CD4-positive, alpha-beta T cell treated with Interleukin-6 at 100 ng/mL for 8 hours (primary cell): ENCODE results near the gene TNFSF13B.
"Not testable (repeated sequence)": the region's sequence is repeated elsewhere in the genome, so short reads cannot be mapped to it uniquely, and the experiment has no call there.

ENCODE experiments used
- DNase-seq: peaks from one replicate; pipeline ENCODE4 v3.0.0-alpha.2; 2020; ENCODE audit warnings: mixed read lengths, low spot score

Gene TNFSF13B, protein sequence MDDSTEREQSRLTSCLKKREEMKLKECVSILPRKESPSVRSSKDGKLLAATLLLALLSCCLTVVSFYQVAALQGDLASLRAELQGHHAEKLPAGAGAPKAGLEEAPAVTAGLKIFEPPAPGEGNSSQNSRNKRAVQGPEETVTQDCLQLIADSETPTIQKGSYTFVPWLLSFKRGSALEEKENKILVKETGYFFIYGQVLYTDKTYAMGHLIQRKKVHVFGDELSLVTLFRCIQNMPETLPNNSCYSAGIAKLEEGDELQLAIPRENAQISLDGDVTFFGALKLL

DNA sequence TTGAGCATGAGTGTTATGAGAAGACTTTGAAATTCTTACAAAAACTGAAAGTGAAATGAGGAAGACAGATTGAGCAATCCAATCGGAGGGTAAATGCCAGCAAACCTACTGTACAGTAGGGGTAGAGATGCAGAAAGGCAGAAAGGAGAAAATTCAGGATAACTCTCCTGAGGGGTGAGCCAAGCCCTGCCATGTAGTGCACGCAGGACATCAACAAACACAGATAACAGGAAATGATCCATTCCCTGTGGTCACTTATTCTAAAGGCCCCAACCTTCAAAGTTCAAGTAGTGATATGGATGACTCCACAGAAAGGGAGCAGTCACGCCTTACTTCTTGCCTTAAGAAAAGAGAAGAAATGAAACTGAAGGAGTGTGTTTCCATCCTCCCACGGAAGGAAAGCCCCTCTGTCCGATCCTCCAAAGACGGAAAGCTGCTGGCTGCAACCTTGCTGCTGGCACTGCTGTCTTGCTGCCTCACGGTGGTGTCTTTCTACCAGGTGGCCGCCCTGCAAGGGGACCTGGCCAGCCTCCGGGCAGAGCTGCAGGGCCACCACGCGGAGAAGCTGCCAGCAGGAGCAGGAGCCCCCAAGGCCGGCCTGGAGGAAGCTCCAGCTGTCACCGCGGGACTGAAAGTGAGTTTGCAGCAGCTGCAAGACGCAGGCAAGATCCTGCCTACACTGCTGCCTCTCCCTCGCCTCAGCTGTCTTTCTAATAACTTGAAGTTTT lies at the start of gene TNFSF13B:
TSS of gene TNFSF13B (plus strand) at position 118 of the 728 bp plus-strand sequence. CDS start at position 296, 178 bp downstream.
- DNase-seq, result peak; percentile 24

DNA sequence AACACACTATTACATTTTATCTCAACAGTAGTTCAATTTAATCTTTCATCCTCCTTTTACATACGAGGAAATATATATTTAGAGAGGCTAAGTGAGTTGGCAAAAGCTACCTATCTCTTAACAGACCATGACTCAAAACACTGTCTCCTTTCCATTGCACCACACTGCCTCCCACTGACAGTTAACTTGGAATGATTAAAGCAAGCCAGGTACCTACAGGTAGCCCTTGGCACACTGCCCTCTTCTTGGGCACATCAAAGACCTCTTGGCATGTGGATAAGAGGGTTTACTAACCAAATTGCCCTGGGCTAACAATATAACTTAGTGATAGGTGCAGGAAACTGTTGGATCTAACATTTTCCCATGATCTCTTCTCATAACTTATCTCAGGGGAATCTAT lies 49.5 kb upstream of the TNFSF13B start:
- no peak for DNase-seq

DNA sequence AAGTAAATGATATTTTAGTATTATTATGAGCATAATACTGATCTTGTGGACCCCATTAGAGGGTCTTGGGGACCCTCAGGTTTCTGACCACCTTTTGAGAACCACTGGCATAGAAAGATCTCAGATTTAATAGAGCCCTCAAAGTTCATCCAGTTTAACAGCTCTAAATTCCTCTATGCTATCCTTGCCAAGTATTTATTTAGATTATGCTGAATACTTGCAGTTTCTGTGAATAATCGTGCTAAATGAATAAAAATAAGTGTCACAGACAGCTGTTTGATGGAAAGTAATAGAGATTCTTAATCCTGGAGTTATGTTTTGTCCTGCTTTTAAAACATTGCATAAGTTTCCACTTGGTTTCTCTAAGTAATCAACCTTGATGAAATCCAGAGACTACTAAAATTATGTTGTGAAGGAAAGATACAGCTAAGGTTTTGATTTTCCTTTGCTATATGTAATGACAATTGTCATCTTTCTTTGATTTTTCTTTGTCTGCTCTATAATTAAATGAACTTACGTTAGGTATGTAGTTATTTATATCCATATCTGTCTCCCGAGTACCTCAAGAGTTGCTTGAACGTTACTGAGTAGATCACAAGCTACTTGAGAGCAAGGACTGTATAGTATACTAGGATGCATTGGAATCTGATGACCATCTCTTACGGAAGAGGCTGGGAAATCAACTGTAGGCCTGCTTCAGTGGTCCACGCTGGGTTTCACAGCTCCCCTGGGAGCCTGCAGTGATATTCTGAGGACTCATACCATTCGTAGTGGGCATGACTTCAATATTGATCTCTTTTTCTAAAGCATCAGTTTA lies 45.6 kb upstream of the TNFSF13B start:
- no peak for DNase-seq

DNA sequence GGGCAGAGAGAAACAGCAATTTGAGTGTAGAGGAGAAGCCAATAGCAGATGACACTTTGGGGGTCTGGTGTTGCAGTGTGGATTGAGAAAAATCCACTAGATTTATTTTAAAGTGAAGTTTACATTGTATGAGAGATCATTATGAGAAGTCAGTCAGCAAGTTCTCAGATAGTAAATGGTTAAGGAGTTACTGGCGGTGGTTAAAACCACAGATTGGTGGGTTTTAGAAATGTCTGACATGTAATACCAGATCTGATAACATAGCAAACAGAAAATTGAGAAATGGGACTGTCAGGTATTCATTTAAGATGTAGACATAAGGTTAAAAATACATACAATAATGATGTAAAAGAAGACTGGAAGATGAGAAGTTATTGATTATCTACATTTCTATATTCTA lies 44.1 kb upstream of the TNFSF13B start:
- DNase-seq, result no peak

DNA sequence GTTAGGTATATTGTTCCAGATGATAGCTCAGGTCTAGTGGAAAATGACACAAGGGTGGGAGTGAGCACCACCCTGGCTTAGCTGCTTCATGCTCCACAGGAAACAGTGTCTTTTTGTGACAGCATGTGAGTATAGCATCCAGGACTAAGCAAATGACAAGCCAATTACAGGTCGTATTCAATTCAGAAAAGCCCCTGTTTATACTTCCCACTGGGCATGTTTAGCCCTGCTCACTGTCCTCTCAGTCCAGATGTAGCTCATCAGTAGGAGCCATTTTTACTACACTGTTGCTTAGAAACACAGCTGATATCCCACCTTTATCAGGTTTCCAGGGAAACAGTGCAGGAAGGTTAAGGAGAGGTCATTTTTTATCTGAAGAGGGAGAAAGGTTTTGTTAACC lies 43.3 kb upstream of the TNFSF13B start:
- DNase-seq, result no peak

DNA sequence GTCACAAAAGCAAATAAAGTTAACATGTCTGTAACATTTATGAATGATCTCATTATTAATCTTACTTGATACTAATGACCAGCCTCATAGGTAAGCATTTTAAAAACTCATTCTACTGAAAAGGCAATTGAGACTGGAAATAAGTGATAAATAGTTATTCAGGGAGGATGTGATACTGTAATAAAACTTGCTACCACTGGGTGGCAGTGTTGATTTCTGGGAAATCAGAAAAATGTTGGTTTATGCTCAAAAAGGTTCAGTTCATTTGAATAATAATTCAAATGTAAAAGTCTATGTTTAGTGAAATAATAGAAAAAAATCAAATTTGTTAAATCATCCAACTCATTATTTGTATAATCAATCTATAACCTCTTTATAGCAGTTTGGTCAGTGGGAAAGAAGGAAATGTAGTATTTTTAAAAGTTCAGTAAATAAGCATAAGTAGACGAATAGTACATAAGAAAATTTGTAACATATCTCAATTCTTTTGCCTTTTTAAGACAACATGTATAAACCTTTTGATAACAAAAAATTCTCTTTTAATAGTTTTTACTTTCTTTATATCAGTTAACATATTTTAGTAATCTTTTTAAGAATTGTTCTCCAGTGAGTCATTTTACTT lies 41.8 kb upstream of the TNFSF13B start:
- peak; percentile 51 for DNase-seq

DNA sequence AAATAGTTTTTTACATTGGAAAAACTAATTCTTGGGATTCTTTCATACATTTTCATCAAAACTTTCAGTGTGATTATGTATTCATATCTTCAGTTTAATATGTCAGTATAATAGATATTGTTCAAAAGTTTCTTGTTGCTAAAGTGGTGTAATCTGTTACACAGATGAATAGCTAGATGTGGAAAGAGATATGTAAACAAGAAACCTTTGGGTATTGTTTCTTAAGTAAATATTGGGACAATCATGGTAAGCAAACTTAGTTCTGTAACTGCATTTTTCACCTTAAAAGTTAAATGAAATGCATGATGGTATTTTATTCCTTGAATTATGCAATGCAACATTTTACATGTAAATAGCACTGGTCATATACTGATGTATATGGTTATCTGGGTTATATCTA lies 39.1 kb upstream of the TNFSF13B start:
- no peak for DNase-seq

DNA sequence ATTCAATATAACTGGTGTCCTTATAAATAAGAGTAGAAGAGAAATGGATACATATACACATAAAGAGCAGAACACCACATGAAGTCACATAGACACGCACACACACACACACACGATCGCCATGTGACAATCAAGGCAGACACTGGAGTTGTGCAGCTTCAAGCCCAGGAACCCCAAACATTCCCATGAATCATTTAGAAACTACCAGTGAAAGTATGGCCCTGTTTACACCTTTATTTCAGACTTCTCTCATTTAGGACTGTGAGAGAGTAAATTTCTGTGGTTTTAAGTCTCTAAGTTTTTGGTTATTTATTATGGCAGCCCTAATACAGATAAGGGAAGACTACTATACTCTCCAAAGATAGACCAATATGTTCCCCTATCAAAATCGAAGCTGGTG lies 20.4 kb upstream of the TNFSF13B start:
- no peak for DNase-seq

DNA sequence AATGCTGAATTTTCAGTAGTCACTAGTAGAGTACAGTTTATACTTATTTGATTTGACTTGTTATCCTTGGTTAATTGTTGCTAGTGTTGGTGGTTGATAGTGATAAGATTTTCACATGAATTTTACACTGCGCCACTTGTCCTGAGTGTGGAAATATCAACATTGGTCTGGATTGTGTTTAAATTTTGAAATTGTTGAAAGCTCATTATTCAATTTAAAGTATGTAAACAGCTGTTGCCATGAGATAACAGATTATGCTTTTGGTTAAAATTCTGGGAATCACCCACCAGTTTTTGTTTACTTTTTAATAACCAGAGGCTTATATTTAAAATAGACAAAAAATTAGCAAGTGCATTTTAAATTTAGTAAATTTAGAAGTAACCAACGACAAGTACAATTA lies 12.3 kb upstream of the TNFSF13B start:
- no peak for DNase-seq

DNA sequence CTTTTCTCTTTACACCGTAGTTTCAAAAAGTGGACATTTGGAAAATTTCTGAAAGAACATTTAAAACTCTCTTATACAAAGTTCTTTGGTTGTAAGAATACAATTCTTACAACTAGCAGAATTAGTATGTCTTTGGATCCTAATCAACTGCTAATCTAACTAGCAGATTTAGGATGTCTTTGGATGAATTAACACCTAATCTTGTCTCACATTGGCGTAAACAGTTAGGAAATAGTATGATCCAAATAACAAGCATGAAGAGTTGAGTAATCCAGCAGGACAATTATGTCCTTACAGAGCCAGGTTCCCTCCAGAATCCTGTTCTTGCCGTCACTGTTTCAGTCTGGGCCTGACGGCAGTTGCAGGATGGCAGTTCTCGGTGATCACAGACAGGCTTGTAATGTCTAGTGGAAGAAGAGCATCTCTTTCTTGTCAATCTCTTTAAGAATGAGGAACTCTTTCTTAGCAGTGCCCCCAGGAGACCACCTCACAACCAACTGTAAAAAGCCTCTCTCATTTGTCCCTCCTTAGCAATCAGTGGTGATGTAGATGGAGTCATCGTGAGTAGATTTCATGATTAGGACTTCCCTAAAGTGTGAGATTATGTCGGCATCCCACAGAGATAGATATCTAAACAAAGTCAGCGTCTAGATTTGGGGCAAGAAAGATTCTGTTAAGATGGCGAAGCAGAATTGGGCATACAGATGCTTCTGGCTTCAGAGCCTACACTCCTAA lies 5.7 kb upstream of the TNFSF13B start:
- no peak for DNase-seq

DNA sequence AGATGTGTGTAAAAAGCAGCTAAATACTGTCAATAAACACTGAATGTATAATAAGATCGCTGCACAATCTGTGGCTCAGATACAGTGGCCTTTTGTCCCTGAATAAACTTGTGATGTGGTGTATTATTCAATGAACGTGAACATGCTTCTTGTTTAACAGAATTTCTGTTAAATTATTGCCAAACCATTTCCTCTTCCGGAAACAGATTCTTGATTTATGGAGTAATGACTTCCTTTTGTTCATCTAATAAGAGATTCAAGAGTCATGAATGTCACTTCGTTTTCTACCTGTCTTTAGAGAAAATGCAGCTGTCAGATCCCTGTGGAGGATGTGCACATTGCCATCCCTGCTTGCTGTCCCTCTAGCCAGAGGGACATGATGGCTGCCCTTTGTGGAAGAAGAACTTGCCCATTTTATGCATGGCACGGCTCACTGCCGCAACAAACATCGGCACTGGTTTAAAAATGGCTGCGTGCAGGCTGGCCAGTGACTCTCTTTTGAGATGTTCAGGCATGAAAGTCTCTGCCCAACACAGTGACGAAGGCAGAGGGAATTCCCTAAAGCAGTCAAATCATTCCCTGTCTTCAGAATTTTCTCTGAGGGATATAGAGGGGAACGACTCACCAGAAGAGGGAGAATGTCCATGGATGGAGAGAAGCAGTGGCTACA lies 3.1 kb upstream of the TNFSF13B start:
- DNase-seq, result no peak

DNA sequence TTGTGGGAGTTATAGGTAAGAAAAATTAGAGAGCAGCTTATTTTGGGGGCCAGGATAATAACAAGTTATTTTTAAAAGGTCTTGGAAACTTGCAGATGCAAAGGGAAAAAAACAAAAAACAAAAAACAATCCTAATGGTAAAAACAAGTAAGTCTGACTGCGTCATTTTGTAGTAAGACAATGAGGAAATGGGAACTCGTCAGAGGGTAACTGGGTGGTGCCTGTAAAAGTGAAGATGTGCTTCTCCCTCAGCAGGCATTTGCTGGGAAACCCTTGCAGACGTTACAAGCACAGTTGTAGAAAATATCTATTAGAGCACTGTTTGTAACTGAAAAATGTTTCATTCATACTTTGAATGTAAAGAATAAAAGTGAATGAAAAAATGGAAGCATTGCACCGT lies 2.2 kb upstream of the TNFSF13B start:
- no peak for DNase-seq

DNA sequence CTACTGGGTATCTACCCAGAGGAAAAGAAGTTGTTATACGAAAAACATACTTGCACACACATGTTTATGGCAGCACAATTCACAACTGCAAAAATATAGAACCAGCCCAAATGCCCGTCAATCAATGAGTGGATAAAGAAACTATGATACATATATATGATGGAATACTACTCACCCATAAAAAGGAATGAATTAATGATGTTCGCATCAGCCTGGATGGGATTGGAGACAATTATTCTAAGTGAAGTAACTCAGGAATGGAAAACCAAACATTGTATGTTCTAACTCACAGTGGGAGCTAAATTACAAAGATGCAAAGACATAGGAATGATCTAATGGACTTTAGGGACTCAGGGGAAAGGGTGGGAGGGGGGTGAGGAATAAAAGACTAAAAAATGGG lies 1.7 kb upstream of the TNFSF13B start:
- DNase-seq, result not testable (repeated sequence)

DNA sequence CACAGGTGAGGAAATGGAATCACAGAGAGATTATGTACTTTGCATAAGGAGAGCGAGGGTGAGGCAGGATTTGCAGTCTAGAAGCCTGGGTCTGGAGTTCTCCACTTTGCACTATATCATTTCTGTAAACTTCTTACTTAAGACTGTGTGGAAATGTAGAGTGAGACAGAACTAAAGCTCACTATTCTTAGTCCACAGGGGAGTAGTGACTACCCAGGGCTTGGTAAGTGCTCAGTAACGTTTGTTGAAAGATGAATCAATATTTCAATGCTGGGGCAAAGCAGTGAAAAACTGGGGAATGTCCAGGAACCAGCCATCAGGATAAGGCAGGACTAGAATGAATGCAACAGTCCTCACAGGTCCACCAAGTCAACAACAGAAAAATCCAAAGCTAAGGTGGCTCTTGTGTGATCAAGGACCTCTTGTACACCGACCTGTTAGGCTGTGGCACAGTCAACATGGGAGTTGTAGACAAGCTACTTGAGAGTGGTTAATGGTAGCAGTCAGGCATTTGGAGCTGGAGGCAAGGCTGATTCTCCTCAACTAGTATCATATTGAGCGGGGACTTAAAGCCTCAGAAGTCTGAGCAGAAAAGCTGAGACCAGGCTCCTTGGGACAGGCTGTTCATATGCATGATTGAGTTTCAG lies 929 bp upstream of the TNFSF13B start:
- no peak for DNase-seq

DNA sequence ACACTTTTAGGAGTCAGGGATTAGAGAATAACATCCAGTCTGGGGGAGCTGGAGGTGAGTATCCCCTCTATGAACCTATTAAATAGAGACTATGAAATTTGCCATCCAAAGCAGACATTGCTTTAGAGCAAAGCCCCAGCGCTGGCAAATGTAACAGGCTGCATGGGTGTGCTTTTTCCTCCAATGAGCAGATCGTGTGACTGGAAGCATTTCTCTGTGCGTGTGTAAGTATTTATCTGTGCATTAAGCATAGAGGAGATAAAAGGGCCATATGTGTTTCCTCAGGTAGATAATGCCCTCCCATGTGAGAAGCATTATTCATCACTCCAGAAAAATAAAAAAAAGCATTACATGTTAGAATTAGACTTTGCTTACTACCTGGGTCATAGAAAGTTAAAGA lies 924 bp downstream of the TNFSF13B start:
- DNase-seq, result no peak

DNA sequence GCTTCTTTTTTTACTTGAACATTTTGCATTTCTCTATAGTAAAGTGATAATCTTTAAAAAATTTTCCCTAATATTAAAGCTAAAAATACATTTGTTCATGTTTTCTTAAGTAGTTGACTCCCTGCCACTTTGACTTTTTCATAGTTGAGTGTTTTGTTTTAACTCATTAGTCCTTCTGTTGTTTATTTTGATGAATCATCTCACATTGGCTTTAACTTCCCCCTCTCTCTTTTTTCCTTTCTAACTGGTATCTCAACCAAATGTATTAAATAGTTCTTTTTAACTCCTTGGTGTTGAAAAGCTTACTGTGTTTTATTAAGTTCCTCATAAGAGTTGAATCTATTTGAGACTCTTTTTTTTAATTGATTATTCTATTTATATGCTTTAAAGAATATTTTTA lies 2.8 kb downstream of the TNFSF13B start:
- DNase-seq, result no peak

DNA sequence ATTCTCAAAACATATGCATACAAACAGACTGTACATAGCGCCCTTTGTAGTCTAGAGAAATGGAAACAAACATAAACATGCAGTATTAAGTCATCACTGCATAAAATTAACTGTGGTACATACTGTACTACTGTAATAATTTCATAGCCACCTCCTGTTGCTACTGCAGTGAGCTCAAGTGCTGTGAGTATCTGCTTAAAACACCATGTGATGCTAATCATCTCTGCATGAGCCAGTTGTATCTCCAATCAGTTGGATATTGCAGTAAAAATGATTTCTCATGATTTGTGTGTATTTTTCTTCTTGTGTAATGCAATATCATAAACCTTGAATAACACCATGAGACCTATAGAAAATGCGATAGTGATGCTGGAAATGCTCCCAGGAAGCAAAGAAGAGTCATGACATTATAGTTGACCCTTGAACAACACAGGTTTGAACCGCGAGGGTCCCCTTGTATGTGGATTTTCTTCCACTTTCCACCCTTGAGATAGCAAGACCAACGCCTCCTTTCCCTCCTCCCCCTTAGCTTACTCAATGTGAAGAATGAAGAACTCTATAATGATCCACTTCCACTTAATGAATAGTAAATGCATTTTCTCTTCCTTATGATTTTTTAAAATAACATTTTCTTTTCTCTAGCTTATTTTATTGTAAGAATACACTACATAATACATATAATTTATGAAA lies 4.1 kb downstream of the TNFSF13B start:
- no peak for DNase-seq

DNA sequence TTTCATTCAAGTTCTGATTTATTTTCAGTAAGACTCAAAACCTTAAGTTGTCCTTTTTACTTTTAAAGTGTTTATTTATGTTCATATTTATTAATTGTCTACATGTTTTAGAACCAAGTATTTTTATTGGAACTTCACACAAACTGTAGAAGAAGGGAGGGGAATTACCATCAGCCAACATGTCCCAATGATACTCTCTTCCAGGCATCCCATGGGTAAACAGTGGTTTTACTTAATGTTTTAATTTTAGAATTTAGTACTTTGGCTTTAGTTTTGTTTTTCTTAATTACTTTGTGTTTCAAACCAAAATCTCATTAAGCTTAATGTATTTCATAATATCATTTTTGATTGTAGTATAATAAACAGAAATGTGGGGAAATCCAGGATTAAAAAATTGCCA lies 5.2 kb downstream of the TNFSF13B start:
- no peak for DNase-seq

DNA sequence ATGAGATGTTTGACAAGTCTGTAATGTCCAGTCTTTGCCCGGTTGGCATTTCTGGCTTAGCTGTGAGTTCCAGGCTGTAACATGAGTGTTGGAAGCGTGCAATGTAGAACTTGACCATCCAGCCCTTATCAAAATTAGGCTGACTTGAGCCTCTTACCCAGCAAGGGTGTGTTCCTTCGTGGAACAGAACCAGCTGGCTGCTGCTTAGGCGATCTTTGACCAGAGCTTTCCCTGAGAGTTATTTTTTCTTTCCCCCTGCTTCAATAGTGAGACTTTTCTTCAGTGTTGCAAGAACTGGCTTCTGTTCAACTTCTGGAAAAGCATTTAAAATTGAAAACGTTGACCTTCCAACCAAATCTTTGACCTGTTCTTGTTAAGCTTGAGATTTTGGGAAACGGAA lies 6.5 kb downstream of the TNFSF13B start:
- no peak for DNase-seq

DNA sequence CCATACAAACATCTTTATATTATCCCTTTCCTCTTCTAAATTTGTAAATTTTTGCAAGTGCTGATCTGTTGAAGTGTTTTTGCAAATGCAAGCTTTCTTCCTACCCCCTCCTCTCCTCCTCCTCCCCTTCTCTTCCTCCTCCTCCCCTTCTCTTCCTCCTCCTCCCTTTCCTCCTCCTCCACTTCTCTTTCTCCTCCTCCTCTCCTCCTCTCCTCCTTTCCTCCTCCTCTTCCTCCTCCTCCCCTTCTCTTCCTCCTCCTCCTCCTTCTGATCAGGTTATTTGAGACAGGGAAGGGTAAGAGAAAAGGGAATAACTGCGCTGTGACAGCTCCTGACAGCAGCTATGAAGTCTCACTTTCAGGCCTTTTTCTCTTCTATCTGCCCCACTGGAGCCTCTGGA lies 8.9 kb downstream of the TNFSF13B start:
- DNase-seq, result no peak
